Activated CD8-positive, alpha-beta memory T cell treated with anti-CD3 and anti-CD28 coated beads for 4 hours (primary cell): ENCODE results near the gene FGFR3.

Experiments
- DNase-seq, 2 donors: peaks; one replicate each; pipeline ENCODE4 v3.0.0-alpha.2; 2020; ENCODE audit warnings: low read depth in 2 of 2

FGFR3 gene

DNA sequence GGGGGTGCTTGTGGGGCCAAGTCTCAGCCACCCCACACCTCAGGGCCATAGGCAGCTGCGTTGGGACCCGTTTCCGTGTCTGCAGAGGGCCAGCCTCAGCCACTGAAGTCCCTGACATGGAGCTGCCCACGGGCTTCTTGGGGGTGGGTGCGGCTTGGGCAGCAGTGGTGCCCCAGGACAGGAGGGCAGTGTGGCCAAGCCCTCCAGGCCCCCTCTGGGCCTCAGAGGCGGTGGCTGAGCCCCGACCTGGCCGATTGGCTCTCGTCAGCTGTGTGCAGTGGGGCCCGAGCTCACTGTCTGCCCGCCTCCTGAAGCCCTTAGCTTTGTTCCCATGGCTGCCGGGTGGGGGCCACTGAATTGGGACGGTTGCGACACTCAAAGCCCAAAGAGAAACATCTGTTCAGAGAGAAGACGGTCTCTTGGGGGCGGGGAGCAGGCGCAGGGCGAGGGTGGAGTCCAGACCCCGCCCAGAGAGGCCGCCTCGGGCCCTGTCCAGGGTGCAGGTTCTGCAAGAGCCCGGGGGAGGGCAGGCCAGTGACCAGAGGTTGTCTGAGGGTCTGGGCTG lies 9.1 kb downstream of the FGFR3 start:
- no peak for DNase-seq

GRCh38 chr4:1802720-1803522 lies 9.8 kb downstream of the FGFR3 start:
- DNase-seq, result no peak

DNA sequence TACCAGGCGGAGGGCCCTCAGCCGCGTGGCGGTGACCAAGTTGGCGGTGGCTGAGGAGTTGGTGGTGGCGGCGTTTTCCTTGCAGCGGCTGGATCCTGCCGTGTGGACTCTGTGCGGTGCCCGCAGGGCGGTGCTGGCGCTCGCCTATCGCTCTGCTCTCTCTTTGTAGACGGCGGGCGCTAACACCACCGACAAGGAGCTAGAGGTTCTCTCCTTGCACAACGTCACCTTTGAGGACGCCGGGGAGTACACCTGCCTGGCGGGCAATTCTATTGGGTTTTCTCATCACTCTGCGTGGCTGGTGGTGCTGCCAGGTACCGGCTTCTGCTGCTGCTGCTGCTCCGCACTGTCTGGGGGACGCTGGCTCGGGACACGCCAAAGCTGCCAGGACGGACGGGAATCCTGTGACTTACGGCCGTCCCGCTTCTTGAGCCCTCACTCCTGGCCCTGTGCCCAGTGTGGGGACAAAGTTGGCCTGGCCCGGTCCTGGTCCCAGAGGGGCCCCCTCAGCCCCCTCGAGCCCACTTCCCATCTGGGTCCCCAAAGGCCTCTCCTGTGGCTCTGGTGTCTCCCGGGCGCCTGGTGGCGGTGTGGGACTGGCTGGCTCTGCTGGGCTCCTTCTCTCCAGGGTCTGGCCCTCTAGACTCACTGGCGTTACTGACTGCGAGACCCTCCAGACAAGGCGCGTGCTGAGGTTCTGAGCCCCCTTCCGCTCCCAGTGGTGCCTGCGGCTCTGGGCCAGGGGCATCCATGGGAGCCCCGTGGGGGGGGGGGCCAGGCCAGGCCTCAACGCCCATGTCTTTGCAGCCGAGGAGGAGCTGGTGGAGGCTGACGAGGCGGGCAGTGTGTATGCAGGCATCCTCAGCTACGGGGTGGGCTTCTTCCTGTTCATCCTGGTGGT lies 10.7 kb downstream of the FGFR3 start:
- DNase-seq, result no peak

GRCh38 chr4:1804638-1805492 lies 11.8 kb downstream of the FGFR3 start:
- no peak for DNase-seq

- DNase-seq, result no peak
Observed at GRCh38 chr4:1805493-1806222, 12.6 kb downstream of the FGFR3 start.

GRCh38 chr4:1806223-1806564 lies 13.1 kb downstream of the FGFR3 start:
- DNase-seq, result no peak

GRCh38 chr4:1806596-1807331 lies 13.7 kb downstream of the FGFR3 start:
- DNase-seq, result no peak

GRCh38 chr4:1807332-1807777 lies 14.3 kb downstream of the FGFR3 start:
- DNase-seq, result no peak

DNA sequence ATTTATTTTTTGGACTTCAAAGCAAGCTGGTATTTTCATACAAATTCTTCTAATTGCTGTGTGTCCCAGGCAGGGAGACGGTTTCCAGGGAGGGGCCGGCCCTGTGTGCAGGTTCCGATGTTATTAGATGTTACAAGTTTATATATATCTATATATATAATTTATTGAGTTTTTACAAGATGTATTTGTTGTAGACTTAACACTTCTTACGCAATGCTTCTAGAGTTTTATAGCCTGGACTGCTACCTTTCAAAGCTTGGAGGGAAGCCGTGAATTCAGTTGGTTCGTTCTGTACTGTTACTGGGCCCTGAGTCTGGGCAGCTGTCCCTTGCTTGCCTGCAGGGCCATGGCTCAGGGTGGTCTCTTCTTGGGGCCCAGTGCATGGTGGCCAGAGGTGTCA lies 15.3 kb downstream of the FGFR3 start:
- DNase-seq, result no peak

- no peak for DNase-seq
Observed at GRCh38 chr4:1808851-1809753, 16.0 kb downstream of the FGFR3 start.

GRCh38 chr4:1809754-1810502 lies 16.8 kb downstream of the FGFR3 start:
- peak; percentile 24 to 28 for DNase-seq

DNA sequence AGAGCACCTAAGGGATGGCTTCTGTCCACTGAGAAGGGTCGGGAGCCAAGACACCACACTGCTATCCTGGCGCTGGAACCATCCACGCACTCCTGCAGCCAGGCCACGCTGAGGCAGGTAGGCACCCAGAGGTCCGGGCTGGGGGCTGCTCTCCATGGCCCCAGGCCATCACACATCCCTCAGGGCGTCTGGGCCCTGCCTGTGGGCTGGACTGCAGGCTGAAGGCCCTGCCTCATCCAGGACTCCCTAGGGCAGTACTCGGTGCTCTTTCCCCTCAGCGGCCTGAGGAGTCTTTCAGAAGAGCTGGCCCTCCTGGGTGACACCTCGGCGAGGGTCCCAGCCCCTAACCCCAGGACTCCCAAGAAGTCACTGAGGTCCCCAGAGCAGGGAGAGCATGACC lies 17.7 kb downstream of the FGFR3 start:
- DNase-seq, result no peak

- DNase-seq, result no peak
Observed at GRCh38 chr4:1812720-1813119, 19.6 kb downstream of the FGFR3 start.

- DNase-seq, result no peak
Observed at GRCh38 chr4:1813231-1813630, 20.1 kb downstream of the FGFR3 start.

GRCh38 chr4:1813915-1814314 lies 20.8 kb downstream of the FGFR3 start:
- no peak for DNase-seq

DNA sequence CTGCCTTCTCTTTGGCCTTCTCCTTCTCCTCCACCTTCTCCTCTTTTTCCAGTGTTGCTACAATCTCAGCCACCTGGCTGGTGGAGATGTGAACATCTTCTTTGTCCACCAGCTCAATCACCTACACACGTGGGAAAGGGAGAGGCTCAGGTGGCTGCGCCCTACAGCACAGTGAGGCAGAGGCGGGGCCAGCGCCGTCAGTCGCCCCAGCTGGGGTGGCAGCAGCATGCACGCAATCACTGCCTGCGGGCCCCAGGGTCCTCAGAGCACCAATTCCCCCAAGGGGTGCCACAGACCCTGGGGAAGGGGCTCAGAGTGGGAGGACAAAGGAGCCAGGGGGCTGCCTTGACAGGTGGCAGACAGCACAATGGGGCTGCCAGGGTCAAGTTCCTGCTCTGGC lies 21.4 kb downstream of the FGFR3 start:
- DNase-seq, result no peak

GRCh38 chr4:1815096-1815996 lies 22.3 kb downstream of the FGFR3 start:
- DNase-seq, result no peak
